ENCODE data around the gene NGB.

The NGB gene

DNA sequence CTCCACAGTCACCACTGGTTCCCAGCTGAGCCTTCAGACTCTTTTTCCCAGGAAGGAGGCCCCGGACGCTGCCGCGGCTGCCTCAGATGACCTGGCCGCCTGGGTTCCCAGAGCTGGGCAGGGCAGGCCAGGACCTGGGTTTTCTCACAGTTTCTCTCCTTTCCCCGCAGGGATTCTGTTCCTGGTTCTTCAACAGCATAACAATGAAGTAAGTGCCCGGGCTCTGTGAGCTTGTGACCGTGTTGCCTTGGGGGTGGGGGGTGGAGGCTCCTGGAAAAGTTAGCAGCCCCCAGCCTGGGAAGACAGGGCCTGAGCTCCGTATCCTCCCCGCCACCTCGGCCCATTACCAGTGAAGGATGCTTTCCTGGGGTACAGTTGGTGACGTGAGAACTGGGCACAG lies 45.8 kb downstream of the NGB start:
- TF ChIP-seq EZH2 (IDR thresholded peaks at IDR 0.05; ENCODE audit: borderline replicate concordance, low read length), result no peak
- TF ChIP-seq, protein P1, sequence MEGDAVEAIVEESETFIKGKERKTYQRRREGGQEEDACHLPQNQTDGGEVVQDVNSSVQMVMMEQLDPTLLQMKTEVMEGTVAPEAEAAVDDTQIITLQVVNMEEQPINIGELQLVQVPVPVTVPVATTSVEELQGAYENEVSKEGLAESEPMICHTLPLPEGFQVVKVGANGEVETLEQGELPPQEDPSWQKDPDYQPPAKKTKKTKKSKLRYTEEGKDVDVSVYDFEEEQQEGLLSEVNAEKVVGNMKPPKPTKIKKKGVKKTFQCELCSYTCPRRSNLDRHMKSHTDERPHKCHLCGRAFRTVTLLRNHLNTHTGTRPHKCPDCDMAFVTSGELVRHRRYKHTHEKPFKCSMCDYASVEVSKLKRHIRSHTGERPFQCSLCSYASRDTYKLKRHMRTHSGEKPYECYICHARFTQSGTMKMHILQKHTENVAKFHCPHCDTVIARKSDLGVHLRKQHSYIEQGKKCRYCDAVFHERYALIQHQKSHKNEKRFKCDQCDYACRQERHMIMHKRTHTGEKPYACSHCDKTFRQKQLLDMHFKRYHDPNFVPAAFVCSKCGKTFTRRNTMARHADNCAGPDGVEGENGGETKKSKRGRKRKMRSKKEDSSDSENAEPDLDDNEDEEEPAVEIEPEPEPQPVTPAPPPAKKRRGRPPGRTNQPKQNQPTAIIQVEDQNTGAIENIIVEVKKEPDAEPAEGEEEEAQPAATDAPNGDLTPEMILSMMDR (IDR thresholded peaks at IDR 0.05; ENCODE audit: low read length), result no peak
- H3F3A ChIP-seq (ENCODE audit: insufficient read depth, low read length), result no peaks in the 10 kb centered on the region
- no peak overlapping the region for H3K27ac ChIP-seq (ENCODE audit: low read depth, low read length, poor library complexity, severe bottlenecking)
- H3K79me2 ChIP-seq (ENCODE audit: insufficient read depth, low read length), result no peaks in the 10 kb centered on the region
- H3K27me3 ChIP-seq (ENCODE audit: insufficient read depth, low read length), result no peaks in the 10 kb centered on the region
- H3K4me3 ChIP-seq (ENCODE audit: low read depth, low read length, poor library complexity, severe bottlenecking), result no peak overlapping the region
- H3K9ac ChIP-seq (ENCODE audit: low read length), result no peak overlapping the region
- H2AFZ ChIP-seq (ENCODE audit: low read length), result no peak overlapping the region
- H3K4me1 ChIP-seq (ENCODE audit: insufficient read depth, low read length, severe bottlenecking), result no peaks in the 10 kb centered on the region
- no peaks in the 10 kb centered on the region for H3K36me3 ChIP-seq (ENCODE audit: insufficient read depth, low read length)
- no peaks in the 10 kb centered on the region for H4K20me1 ChIP-seq (ENCODE audit: insufficient read depth, low read length)
- no peaks in the 10 kb centered on the region for H3K9me2 ChIP-seq (ENCODE audit: low read depth, low read length)
- H3K9me3 ChIP-seq (ENCODE audit: low read length), result no peaks in the 10 kb centered on the region
- H3K4me2 ChIP-seq (ENCODE audit: low read length), result no peak overlapping the region

DNA sequence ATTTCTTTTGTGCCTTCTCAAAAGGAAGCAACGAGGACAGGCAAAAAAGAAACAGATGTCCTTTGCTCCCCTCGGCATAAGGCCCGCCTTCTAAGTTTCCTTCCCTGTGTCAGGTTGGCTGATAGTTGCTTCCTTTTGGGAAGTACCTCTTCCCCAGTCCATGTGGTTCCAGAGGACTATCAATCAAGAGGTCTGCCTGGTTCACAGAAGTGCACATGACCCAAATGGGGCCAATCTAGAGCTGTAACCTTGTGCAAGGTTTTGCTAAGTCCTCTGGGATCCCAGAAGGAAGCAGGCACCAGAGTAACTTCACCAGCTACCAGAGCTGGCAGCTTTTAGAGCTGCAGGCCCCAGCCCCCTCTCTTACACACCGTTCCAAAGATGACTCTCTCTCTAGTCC lies 46.8 kb downstream of the NGB start:
- H3F3A ChIP-seq (ENCODE audit: insufficient read depth, low read length), result no peaks in the 10 kb centered on the region
- H3K36me3 ChIP-seq (ENCODE audit: insufficient read depth, low read length), result no peaks in the 10 kb centered on the region
- H3K27me3 ChIP-seq (ENCODE audit: insufficient read depth, low read length), result no peaks in the 10 kb centered on the region
- no peaks in the 10 kb centered on the region for H3K9me3 ChIP-seq (ENCODE audit: low read length)
- TF ChIP-seq, protein P1 (IDR thresholded peaks at IDR 0.05; ENCODE audit: low read length), result no peak
- TF ChIP-seq EZH2 (IDR thresholded peaks at IDR 0.05; ENCODE audit: borderline replicate concordance, low read length), result no peak
- H2AFZ ChIP-seq (ENCODE audit: low read length), result no peak overlapping the region
- H3K9me2 ChIP-seq (ENCODE audit: low read depth, low read length), result no peaks in the 10 kb centered on the region
- no peaks in the 10 kb centered on the region for H3K79me2 ChIP-seq (ENCODE audit: insufficient read depth, low read length)
- no peak overlapping the region for H3K27ac ChIP-seq (ENCODE audit: low read depth, low read length, poor library complexity, severe bottlenecking)
- H4K20me1 ChIP-seq (ENCODE audit: insufficient read depth, low read length), result no peaks in the 10 kb centered on the region
- no peaks in the 10 kb centered on the region for H3K4me1 ChIP-seq (ENCODE audit: insufficient read depth, low read length, severe bottlenecking)
- H3K4me2 ChIP-seq (ENCODE audit: low read length), result no peak overlapping the region
- no peak overlapping the region for H3K9ac ChIP-seq (ENCODE audit: low read length)
- no peak overlapping the region for H3K4me3 ChIP-seq (ENCODE audit: low read depth, low read length, poor library complexity, severe bottlenecking)

DNA sequence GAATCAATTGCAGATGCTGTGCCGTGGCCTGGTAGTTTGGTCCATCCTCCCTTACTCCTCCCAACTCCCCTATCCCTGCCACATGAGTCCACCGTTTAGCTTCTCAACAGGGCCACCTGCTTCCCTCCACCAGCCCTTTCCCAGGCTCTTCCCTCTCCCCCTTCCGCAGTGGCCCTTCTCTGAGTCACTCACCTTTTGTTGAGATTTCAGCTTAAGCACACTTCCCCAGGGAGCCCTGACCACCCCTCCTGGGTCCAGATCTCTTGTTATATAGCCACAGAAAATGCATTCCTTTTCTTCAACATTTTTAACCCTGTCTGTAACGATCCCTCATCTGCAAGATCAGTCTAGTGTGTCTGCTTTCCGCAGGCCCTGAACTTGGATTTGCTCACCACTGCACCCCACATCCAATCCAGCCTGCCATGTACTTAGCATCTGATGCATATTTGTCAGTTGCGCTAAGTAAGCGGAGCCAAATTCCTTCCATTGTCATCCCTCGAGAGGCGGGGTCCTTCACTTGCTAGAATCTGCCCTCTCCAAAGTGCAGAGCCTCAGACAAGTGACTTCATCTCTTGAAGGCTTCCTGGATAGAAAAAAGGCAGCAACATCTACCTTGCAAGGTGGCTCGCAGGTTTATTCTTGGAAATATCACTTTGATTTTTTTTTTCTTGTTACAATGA lies 48.3 kb downstream of the NGB start:
- Histone ChIP-seq H3K27me3 (ENCODE audit: insufficient read depth, low read length) (no peaks in the 10 kb centered on the region), H3K27ac (ENCODE audit: low read depth, low read length, poor library complexity, severe bottlenecking) (no peak overlapping the region), H3K9me2 (ENCODE audit: low read depth, low read length) (no peaks in the 10 kb centered on the region), H3K4me1 (ENCODE audit: insufficient read depth, low read length, severe bottlenecking) (no peaks in the 10 kb centered on the region), H3K4me2 (ENCODE audit: low read length) (no peak overlapping the region), H3K36me3 (ENCODE audit: insufficient read depth, low read length) (no peaks in the 10 kb centered on the region), H3K9me3 (ENCODE audit: low read length) (no peaks in the 10 kb centered on the region), H4K20me1 (ENCODE audit: insufficient read depth, low read length) (no peaks in the 10 kb centered on the region), H2AFZ (ENCODE audit: low read length) (no peak overlapping the region), H3K4me3 (ENCODE audit: low read depth, low read length, poor library complexity, severe bottlenecking) (no peak overlapping the region), H3K9ac (ENCODE audit: low read length) (no peak overlapping the region), H3F3A (ENCODE audit: insufficient read depth, low read length) (no peaks in the 10 kb centered on the region), H3K79me2 (ENCODE audit: insufficient read depth, low read length) (no peaks in the 10 kb centered on the region)
- no peak for TF ChIP-seq EZH2 (IDR thresholded peaks at IDR 0.05; ENCODE audit: borderline replicate concordance, low read length)
- TF ChIP-seq, protein P1 (IDR thresholded peaks at IDR 0.05; ENCODE audit: low read length), result no peak
